ENCODE results near the gene ALDH1L2.

The ALDH1L2 gene

DNA sequence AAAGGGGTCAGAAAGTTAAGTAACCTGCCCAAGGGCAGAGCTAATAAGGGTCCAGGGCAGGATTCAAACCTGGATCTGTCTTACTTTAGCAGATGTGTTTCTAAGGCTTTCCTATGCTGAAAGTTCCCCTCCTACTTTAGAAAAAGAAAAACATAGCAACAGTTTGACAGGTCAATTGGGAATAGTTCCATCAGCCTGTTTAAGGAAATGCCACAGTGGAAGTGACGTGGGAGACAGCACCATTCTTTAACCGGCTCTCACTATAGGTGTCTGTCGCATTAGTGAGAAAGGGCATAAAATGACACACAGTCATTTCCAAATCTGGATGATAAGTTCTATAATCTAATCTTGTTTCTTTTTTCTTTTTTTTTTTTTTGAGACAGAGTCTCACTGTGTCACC, 7.3 kb downstream of the ALDH1L2 start:
- Histone ChIP-seq H2BK120ac (ENCODE audit: insufficient read depth, low read length, poor library complexity) (no peak overlapping the region), H3K27ac (ENCODE audit: low read depth, low read length) (no peak overlapping the region), H4K12ac (ENCODE audit: low read depth, low read length) (no peak overlapping the region), H2AFZ (ENCODE audit: insufficient read depth, low read length, poor library complexity) (no peak overlapping the region), H4K91ac (ENCODE audit: low read depth, low read length) (no peak overlapping the region), H3K4me1 (ENCODE audit: control insufficient read depth in 1 of 2, insufficient read depth in 2 of 2, low read length in 2 of 2) (no peaks in the 10 kb centered on the region), H3K27me3 (ENCODE audit: insufficient read depth, low read length) (no peaks in the 10 kb centered on the region), H4K8ac (ENCODE audit: low read depth, low read length) (no peak overlapping the region), H3K79me2 (ENCODE audit: control insufficient read depth, insufficient read depth, low read length, poor library complexity) (no peaks in the 10 kb centered on the region), H2BK5ac (ENCODE audit: low read depth, low read length, poor library complexity) (no peak overlapping the region), H3K4ac (ENCODE audit: low read depth, low read length) (no peak overlapping the region), H2BK12ac (ENCODE audit: low read length) (no peak overlapping the region), H3K9me3 (ENCODE audit: insufficient read depth, low read depth, low read length) (no peaks in the 10 kb centered on the region), H3K4me3 (ENCODE audit: low read depth, low read length) (no peak overlapping the region), H3K79me1 (ENCODE audit: low read length) (no peaks in the 10 kb centered on the region), H3K9ac (ENCODE audit: low read length) (no peak overlapping the region), H3K36me3 (ENCODE audit: control insufficient read depth in 1 of 2, insufficient read depth in 2 of 2, low read length in 2 of 2) (no peaks in the 10 kb centered on the region), H3K18ac (ENCODE audit: low read length) (no peak overlapping the region), H2AK5ac (ENCODE audit: low read length) (no peak overlapping the region), H3K23ac (ENCODE audit: low read length) (no peak overlapping the region), H3K14ac (ENCODE audit: low read length) (no peak overlapping the region), H3K4me2 (ENCODE audit: low read length) (no peak overlapping the region)
- DNase-seq, result no peak
- WGBS (ENCODE audit: extremely low coverage, insufficient coverage, insufficient read length), result no CpG with 5 or more reads among the region's 3 CpGs

DNA sequence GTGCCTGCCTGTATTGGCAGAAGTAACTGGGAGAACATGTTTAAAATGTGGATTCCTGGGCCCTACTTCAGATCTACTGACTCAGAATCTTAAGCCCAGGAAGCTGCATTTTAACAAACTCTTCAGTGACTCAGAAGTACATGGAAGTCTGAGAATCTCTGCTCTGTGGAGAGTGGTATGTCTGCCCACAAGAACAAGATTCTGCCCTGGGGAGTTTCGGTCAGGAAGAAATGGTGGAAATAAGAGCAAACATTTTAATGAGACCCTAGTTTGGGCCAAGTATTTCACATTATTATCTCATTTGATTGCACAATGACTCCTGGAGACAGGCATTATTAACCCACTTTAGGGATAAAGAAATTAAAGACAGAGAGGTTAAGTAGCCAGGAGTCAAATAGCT, 8.2 kb downstream of the ALDH1L2 start:
- Histone ChIP-seq H3K4me3 (ENCODE audit: low read depth, low read length) (no peak overlapping the region), H3K14ac (ENCODE audit: low read length) (no peak overlapping the region), H3K79me1 (ENCODE audit: low read length) (no peaks in the 10 kb centered on the region), H3K36me3 (ENCODE audit: control insufficient read depth in 1 of 2, insufficient read depth in 2 of 2, low read length in 2 of 2) (no peaks in the 10 kb centered on the region), H2BK120ac (ENCODE audit: insufficient read depth, low read length, poor library complexity) (no peak overlapping the region), H2AFZ (ENCODE audit: insufficient read depth, low read length, poor library complexity) (no peak overlapping the region), H2AK5ac (ENCODE audit: low read length) (no peak overlapping the region), H2BK5ac (ENCODE audit: low read depth, low read length, poor library complexity) (no peak overlapping the region), H3K4ac (ENCODE audit: low read depth, low read length) (no peak overlapping the region), H3K4me1 (ENCODE audit: control insufficient read depth in 1 of 2, insufficient read depth in 2 of 2, low read length in 2 of 2) (no peaks in the 10 kb centered on the region), H3K27ac (ENCODE audit: low read depth, low read length) (no peak overlapping the region), H4K91ac (ENCODE audit: low read depth, low read length) (no peak overlapping the region), H3K18ac (ENCODE audit: low read length) (no peak overlapping the region), H3K9ac (ENCODE audit: low read length) (no peak overlapping the region), H3K4me2 (ENCODE audit: low read length) (no peak overlapping the region), H4K8ac (ENCODE audit: low read depth, low read length) (no peak overlapping the region), H3K27me3 (ENCODE audit: insufficient read depth, low read length) (no peaks in the 10 kb centered on the region), H3K79me2 (ENCODE audit: control insufficient read depth, insufficient read depth, low read length, poor library complexity) (no peaks in the 10 kb centered on the region), H2BK12ac (ENCODE audit: low read length) (no peak overlapping the region), H3K9me3 (ENCODE audit: insufficient read depth, low read depth, low read length) (no peaks in the 10 kb centered on the region), H3K23ac (ENCODE audit: low read length) (no peak overlapping the region), H4K12ac (ENCODE audit: low read depth, low read length) (no peak overlapping the region)
- WGBS (ENCODE audit: extremely low coverage, insufficient coverage, insufficient read length), result no CpG with 5 or more reads among the region's 1 CpG
- no peak for DNase-seq

DNA sequence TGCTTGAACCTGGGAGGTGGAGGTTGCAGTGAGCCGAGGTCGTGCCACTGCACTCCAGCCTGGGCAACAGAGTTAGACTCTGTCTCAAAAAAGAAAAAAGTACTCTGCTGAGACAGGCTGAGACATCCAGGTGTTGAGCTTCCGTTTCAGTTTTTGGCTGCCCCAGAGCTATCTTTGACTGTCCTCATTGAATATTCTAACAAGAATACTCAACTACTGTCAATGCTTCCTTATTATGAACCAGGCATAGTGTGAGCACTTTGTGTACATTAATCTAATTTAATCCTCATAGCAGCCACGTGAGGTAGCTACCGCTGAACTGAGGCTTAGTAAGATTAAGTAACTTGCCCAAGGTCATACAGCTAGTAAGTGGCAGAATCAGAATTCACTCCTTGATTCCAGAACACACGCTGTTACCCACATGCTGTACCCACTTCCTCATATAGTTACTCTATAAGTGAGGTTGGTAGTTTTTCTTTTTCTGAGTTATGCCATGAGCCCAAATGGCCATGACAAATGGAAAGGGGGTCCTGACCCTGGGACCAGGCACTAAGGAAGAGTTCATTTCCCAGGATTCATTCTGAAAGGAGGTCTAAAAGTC, 11.3 kb downstream of the ALDH1L2 start:
- Histone ChIP-seq H3K4me1 (ENCODE audit: control insufficient read depth in 1 of 2, insufficient read depth in 2 of 2, low read length in 2 of 2) (no peaks in the 10 kb centered on the region), H3K18ac (ENCODE audit: low read length) (no peak overlapping the region), H2AK5ac (ENCODE audit: low read length) (no peak overlapping the region), H3K9me3 (ENCODE audit: insufficient read depth, low read depth, low read length) (no peaks in the 10 kb centered on the region), H3K79me2 (ENCODE audit: control insufficient read depth, insufficient read depth, low read length, poor library complexity) (no peaks in the 10 kb centered on the region), H2BK12ac (ENCODE audit: low read length) (no peak overlapping the region), H2BK5ac (ENCODE audit: low read depth, low read length, poor library complexity) (no peak overlapping the region), H2BK120ac (ENCODE audit: insufficient read depth, low read length, poor library complexity) (no peak overlapping the region), H3K36me3 (ENCODE audit: control insufficient read depth in 1 of 2, insufficient read depth in 2 of 2, low read length in 2 of 2) (no peaks in the 10 kb centered on the region), H3K27me3 (ENCODE audit: insufficient read depth, low read length) (no peaks in the 10 kb centered on the region), H3K14ac (ENCODE audit: low read length) (no peak overlapping the region), H3K23ac (ENCODE audit: low read length) (no peak overlapping the region), H3K27ac (ENCODE audit: low read depth, low read length) (no peak overlapping the region), H3K9ac (ENCODE audit: low read length) (no peak overlapping the region), H4K8ac (ENCODE audit: low read depth, low read length) (no peak overlapping the region), H4K12ac (ENCODE audit: low read depth, low read length) (no peak overlapping the region), H4K91ac (ENCODE audit: low read depth, low read length) (no peak overlapping the region), H3K4me2 (ENCODE audit: low read length) (no peak overlapping the region), H3K79me1 (ENCODE audit: low read length) (no peaks in the 10 kb centered on the region), H2AFZ (ENCODE audit: insufficient read depth, low read length, poor library complexity) (no peak overlapping the region), H3K4ac (ENCODE audit: low read depth, low read length) (no peak overlapping the region), H3K4me3 (ENCODE audit: low read depth, low read length) (no peak overlapping the region)
- WGBS (ENCODE audit: extremely low coverage, insufficient coverage, insufficient read length), result no CpG with 5 or more reads among the region's 6 CpGs
- no peak for DNase-seq

DNA sequence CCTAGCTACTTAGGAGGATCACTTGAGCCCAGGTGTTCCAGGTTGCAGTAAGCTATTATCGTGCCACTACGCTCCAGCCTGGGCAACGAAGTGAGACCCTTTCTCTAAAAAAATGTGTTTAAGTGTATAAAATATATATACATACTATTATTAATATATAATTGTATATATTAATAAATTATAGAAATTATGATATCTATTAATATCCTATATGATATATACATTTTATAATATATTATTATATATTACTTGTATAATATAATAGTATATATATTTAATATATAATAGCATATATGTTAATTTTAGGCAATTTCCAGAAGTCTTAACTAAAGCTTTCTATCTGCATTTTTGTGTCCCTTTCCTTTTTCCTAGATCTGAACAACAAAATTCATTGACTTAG, 12.3 kb downstream of the ALDH1L2 start:
- no peaks in the 10 kb centered on the region for H3K27me3 ChIP-seq (ENCODE audit: insufficient read depth, low read length)
- H2BK12ac ChIP-seq (ENCODE audit: low read length), result no peak overlapping the region
- H3K27ac ChIP-seq (ENCODE audit: low read depth, low read length), result no peak overlapping the region
- no peak overlapping the region for H2AFZ ChIP-seq (ENCODE audit: insufficient read depth, low read length, poor library complexity)
- no peak overlapping the region for H4K12ac ChIP-seq (ENCODE audit: low read depth, low read length)
- no peaks in the 10 kb centered on the region for H3K79me1 ChIP-seq (ENCODE audit: low read length)
- no peak overlapping the region for H4K91ac ChIP-seq (ENCODE audit: low read depth, low read length)
- H3K4me2 ChIP-seq (ENCODE audit: low read length), result no peak overlapping the region
- H3K36me3 ChIP-seq (ENCODE audit: control insufficient read depth in 1 of 2, insufficient read depth in 2 of 2, low read length in 2 of 2), result no peaks in the 10 kb centered on the region
- no peak overlapping the region for H3K14ac ChIP-seq (ENCODE audit: low read length)
- no peak overlapping the region for H3K23ac ChIP-seq (ENCODE audit: low read length)
- no peaks in the 10 kb centered on the region for H3K9me3 ChIP-seq (ENCODE audit: insufficient read depth, low read depth, low read length)
- no peak for DNase-seq
- no peaks in the 10 kb centered on the region for H3K79me2 ChIP-seq (ENCODE audit: control insufficient read depth, insufficient read depth, low read length, poor library complexity)
- no peak overlapping the region for H3K18ac ChIP-seq (ENCODE audit: low read length)
- no CpG with 5 or more reads among the region's 3 CpGs for WGBS (ENCODE audit: extremely low coverage, insufficient coverage, insufficient read length)
- H4K8ac ChIP-seq (ENCODE audit: low read depth, low read length), result no peak overlapping the region
- no peak overlapping the region for H3K4ac ChIP-seq (ENCODE audit: low read depth, low read length)
- H2BK120ac ChIP-seq (ENCODE audit: insufficient read depth, low read length, poor library complexity), result no peak overlapping the region
- H3K4me3 ChIP-seq (ENCODE audit: low read depth, low read length), result no peak overlapping the region
- H2BK5ac ChIP-seq (ENCODE audit: low read depth, low read length, poor library complexity), result no peak overlapping the region
- no peaks in the 10 kb centered on the region for H3K4me1 ChIP-seq (ENCODE audit: control insufficient read depth in 1 of 2, insufficient read depth in 2 of 2, low read length in 2 of 2)
- no peak overlapping the region for H3K9ac ChIP-seq (ENCODE audit: low read length)
- no peak overlapping the region for H2AK5ac ChIP-seq (ENCODE audit: low read length)
